Left forelimb (tissue), 1 donor: ENCODE measurements around the gene ZNF423.
A peak's percentile ranks its signal among the peaks of the same experiment; 100 is the strongest.

Experiments
- DNase-seq: peaks from one replicate; pipeline ENCODE4 v3.0.0-alpha.2; 2018; ENCODE audit warnings: low spot score

The ZNF423 gene

DNA sequence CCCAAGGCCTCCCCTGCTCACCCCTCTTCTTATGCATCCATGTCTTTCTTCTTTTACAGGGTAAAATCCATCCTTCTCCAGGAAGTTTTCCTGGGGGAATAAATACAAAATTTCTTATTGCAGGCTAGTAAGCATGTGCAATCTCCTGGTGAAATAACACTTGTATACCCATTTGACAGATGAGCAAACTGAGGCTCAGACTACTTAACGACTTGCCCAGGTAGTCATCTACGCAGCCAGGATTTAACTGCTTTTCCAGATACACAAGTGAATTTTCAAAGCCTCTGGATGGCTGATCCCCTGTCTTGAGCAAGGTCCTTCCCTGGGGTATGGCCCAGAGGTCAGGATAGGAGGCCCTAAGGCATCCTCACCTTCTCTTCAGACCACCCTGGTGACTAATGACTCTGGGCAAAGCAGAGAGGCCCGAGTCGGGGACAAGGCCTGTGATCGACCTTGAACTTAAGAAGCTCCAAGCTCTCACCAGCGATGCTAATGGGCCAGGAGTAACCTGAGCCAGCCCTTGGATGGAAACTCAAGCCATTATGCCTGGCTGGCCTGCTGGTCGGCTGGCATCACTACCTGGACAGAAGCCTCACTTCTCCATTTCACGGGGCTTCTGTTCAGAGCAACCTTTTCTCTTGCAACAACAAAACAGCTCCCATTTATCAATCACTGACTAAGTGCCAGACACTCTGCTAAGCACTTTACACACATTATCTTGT is 33.1 kb downstream of the ZNF423 start:
- DNase-seq = no peak

DNA sequence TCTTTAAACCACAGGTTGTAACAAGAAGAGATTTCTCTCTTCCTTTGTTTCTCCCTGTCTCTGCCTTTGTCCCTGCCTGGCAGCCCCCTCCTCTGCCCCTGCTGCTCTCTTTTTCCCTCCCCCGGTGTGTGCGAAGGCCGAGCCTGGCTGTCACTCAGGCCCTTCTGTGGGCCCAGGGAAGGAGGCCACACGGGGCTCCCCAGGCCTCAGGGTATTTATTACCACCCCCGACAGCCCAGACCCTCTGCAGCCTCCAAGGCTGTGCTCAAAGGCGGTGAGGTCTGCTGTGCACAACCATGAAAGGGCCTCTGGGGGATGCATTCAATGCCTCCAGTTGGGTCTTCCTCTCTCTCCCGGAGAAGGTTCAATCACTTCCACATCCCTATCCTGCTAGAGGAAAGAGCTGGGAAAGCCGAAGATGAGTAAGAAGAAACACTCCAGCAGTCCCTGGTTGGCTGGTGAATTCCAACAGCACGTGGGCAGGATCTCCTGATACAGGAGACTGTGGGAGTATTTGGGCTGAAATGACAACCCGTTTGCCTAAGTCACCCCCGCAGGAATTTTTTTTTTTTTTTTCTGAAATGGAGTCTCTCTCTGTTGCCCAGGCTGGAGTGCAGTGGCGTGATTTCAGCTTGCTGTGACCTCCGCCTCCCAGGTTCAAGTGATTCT is 34.2 kb downstream of the ZNF423 start:
- no peak for DNase-seq

DNA sequence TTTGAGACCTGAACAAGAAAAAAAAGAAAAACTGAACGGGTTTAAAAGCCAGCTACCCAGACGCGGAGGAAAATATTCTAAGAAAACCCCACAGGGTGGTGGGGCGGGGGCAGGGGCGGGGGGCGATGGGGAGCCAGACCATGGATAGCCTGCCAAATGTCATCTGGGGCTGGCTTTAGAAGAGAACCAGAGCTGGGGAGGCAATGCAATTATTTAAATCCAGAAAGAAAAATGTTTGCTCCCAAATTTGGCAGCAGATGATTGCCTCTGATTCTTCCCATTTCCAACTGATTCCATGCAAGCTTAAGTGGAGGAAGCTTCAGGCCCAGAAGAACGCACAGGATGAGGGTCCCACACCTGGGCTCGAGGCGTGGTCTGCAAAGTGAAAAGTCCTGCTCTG is 34.8 kb downstream of the ZNF423 start:
- no peak for DNase-seq

DNA sequence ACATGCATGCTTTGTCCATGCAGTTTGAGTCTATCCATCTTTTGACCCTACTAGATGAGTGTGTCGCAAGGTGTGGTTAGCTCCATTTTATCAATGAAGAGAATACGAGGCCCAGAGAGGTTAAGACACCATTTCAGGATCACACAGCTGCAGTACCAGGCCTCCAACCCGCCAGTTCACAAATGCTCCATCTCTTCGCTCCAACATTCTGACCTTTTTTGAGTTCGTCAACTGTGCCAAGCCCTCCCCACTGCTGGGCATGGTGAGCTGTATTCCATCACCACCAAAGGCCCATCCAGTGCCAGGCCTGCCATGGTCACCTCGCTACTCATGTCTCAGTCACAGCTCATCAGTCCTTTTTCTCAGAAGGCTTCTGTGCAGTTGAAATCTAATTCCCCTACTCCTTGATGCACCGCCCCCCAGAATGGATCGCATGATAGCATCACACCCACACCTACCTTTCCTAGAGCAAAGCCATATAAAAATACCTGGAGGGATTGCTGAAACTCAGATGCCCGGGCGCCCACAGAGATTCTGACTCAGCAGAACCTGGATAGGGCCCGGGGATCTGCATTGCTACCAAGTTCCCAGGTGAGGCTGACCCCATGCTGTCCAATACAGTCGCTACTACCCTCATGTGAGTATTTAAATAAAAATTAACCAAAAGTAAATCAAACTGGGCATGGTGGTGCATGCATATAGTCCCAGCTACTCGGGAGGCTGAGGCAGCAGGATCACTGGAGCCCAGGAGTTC is 38.0 kb downstream of the ZNF423 start:
- DNase-seq = no peak

DNA sequence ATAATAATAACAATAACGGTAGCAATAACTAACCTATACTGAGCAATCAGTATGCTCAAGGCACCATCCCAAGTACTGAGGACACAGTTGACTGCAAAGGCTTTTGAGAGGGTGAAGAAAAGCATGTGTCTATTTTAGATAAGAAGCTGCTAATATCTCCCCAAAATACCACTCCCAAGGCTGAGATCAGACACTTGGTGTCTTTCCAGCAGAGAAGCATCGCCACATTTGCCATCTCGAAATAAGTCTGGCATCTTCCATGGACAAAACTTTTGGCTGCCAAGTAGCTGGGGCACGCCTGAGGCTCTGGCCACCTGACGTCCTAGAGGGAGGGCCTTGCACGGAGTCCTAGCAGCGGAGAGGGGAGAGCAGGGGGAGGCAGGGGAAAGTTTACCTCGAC is 39.0 kb downstream of the ZNF423 start:
- DNase-seq = no peak

DNA sequence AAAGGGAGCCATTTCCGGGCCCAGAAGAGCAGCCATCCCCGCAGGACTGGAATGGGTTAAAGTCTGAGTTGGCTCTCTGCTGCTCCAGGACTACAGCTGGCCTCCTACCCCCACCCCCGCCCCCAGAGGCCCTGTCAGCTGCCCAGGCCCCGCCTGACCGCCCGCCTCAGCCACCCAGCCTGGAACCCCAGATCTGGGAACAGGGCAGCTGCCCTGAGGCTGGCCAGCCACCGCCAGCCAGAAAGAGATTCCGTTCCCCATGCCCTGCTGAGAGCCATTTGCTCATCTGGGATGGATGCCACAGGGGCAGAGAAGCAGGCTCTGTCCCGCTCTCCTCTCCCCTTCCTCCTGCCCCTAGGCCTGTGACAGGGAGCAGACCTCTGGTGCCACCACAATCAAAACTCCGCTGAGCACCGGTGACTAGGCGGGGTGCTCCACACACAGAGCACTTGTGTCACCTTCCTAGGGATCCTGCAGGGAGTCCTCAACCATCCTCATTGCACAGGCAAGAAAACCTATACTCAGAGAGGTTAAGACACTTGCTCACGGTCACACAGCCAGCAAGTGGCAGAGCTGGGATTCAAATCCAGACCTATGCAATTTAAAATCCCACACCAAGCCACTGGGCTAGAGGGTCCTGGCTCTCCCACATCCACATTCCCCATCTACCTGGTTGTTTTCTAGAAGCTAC is 44.1 kb downstream of the ZNF423 start:
- DNase-seq = peak; percentile 81

DNA sequence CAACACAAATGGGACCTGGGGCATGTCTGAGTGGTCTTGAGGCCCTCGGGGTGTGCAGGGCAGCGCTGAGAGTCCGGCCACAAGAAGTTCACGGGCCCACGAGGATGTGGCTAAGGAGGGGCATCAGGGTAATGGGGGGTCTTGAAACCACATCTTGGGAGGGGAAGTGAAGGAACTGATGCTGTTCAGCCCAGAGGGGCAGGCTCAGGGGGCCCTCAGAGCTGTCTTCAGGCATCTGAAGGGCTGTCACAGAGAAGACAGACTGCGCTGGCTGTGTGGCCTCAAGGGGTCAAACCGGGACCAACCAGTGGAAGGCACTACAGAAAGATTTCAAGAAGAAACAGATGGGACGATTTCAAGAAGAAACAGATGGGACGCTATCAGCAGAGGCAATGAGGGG is 45.1 kb downstream of the ZNF423 start:
- DNase-seq = no peak

DNA sequence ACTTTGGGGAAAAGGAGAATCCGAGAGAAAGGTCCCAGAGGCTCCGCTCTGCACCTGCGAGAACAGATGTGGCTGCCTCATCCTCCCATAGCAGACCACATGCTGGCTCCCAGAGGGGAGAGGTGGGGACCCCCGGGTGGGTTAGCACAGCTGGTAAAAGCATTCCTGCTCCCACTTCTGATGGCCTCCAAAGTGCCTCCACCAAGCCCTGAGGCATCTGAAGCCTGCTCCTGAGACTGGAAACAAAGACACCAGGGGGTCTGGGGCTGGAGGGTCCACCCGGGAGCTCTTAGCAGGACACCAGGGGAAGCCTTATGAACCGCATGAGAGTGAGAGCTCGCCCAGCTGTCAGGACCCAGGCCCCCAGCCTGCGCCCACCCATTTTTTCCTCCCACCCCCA is 46.4 kb downstream of the ZNF423 start:
- DNase-seq = no peak

DNA sequence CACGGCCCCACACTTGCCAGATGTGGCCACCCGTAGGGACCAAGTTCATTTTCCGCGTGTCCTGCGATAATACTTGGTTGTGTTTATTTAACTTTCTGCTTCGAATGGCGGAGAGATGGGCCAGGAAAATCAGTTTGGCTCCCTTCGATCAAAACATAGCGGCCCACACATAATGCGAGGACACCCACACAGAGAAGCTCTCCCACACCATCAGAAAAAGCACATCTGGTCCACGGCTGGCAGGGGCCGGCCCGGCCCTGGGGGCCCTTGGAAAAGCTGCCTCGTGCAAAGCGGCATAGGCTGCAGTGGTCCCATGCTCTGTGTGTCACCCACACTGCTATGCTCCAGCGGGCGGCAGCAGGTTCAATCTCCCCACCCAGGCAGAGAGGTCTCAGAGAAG is 46.9 kb downstream of the ZNF423 start:
- no peak for DNase-seq

DNA sequence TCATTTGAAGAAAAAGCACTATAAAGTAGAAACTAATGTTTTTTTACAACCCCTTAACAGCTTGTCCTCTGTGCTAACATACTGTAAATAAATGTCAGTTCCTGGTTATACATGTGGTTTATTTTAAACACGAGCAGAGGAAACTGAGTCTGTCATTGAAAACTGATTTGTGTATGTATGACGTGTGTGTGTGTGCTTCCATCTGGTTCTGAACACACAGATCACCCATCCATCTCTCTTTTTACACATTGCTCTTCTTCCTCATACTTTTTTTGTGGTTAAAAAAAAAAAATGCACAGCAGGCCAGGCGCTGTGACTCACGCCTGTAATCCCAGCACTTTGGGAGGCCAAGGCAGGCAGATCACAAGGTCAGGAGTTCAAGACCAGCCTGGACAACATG is 49.5 kb downstream of the ZNF423 start:
- DNase-seq = no peak

DNA sequence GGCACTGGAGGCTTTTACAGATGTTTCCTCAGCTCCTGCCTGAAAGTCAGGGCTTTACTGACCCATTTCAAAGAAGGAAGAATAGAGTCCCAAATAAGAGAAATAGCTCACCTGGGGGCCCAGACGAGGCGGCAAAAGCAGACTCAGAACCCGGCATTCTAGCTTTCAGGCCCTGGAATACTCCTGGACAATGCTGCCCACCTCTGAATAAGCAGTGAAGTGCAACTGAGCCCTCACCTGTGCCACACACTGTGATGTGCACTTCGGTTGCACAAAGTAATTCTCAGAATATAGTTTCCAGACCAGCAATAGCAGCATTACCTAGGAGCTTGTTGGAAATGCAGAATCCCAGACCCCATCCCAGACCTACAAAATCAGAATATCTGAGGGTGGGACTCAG is 54.6 kb downstream of the ZNF423 start:
- no peak for DNase-seq

DNA sequence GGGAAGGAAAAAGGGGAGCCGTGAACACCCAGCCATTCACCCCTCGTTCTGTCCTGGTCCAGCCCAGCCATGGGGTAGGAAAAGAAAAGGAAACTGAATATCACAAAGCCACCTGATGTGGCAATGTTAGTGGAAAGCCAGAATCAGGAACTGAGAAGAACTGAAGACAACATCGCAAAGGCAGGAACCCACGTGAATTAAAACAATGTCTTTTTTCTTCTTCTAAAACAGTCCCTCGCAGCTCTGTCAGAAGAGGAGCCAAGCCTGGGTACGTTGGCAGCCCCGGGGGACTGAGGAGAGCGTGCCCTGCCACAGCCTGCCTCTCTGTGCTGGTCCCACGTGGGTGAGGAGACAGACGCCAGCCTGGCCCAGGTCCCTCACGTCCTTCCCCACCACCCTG is 55.0 kb downstream of the ZNF423 start:
- no peak for DNase-seq

DNA sequence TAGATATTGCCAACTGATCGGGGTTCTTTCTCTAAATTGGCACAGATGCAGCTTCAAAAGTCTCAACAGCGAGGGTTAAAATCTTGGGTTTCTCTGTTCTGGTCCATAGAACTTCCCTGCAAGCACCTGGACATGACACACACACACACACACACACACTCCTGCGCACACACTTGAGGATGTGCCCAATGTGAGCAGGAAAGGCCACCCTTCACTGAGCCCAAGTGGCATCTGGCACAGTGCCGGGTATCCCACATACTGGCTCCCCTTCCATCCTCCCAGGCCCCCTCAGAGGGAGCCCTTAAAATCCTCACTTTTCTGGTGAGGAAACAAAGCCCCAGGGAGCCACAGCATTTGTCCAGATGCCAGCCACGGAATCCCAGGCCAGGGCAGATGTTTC is 55.5 kb downstream of the ZNF423 start:
- no peak for DNase-seq

DNA sequence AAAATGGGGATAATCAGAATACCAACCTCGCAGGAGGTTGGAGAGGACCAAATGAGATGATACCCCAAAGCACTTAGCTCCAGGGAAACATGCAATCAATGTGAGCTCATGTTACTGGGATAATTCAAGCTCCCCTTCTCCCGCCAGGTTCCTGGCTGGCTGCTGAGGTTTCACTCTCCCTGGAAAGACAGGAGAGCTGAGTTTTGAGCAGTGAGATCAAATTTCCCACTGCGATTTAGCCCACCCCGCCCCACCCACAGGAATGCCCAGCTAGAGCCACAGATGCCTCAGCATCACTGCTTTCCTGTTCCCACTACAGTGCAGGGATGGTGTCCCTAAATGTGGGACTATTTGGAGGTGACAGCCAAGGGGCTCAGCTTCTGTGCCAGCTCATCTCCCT is 56.7 kb downstream of the ZNF423 start:
- DNase-seq = no peak

DNA sequence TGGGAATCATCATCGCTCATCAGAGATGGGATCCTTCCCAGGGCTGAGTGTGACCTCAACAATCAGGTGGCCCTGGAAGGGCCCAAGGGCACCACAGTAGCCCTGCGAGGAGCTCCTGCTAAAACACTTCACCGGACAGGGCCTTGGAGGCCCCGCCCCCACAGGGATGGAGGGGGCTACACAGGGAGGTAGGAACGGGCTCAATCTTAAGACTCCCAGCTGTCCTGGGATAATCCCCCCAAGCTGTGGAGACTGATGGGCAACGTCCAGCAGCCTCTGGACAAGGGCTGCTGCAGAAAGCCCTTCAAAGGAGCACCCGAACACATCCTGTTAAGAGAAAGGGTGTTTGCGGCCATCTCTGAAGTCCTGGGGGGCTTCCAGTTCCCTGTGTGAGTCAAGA is 60.4 kb downstream of the ZNF423 start:
- DNase-seq = no peak

DNA sequence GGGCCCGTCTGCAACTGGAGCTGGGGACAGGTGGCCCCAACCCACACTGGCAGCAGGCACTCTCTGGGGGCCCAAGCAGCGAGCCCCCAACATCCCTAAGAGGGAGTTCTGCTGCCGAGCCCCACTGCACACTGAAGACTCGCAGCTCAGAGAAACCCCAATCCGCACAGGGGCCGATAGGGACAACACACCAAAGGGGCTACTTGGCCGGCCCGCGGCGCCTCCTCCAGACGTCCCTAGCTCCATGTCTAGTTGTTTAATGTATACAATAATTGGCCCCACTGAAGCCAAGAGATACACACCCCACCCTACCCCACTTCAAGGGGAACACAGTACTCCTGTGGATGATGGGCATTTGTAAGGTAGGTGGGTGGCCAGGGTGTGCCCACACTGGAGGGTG is 62.7 kb downstream of the ZNF423 start:
- no peak for DNase-seq

DNA sequence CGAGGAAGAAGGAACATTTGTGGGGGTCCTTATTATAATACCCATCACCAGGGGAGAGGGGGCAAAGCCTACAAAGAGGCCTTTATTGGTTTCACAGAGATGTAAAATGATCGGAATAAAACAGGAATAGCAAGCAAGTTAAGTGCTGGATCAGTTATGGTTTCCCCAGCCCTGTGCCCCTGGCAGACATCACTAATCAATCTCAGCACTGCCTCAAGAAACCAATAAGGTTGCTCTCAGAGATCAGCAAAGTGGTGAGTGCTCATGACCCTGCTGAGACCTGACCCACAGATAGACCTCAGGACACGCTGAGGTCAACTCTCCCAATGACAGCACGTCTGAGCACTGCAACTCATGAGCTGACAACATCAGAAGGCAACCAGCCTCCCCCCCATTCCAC is 66.3 kb downstream of the ZNF423 start:
- no peak for DNase-seq

DNA sequence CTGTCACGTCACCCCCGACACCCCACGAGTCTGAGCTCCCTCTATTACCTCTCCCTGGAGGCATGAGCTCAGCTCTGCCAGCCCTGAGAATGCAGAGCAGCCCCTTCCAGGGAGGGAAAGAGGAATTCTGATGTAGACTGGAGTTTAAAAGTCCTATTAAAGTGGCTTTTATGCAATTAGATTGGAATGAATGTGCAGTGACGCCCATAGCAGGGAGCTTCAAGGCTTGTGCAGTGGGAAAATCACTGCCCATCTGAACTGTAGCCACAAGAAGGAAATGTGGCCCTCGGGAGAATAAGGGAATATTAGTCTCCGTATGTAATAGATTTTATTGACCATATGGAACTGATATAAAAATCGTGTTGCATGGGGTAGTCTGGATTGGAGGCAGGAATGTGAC is 66.9 kb downstream of the ZNF423 start:
- no peak for DNase-seq

DNA sequence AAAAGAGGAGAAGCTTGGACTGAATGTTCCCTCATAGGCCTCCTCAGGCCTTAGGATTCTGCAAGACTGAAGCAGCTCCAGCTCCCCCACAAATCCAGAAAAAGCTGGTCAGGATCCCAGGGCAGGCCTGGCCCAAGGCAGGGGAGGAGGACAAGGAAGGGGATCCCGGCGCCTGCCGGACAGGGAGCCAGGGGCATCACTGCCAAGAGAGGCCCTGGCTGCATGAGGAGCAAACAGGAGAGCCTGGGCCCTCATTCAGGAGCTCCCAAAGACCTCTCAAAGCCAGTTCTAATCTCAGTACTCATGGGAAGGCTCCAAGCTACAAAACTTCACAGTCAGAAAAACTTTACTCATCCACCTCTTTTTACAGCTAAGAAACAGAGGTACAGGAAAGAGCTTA is 67.3 kb downstream of the ZNF423 start:
- DNase-seq = no peak

DNA sequence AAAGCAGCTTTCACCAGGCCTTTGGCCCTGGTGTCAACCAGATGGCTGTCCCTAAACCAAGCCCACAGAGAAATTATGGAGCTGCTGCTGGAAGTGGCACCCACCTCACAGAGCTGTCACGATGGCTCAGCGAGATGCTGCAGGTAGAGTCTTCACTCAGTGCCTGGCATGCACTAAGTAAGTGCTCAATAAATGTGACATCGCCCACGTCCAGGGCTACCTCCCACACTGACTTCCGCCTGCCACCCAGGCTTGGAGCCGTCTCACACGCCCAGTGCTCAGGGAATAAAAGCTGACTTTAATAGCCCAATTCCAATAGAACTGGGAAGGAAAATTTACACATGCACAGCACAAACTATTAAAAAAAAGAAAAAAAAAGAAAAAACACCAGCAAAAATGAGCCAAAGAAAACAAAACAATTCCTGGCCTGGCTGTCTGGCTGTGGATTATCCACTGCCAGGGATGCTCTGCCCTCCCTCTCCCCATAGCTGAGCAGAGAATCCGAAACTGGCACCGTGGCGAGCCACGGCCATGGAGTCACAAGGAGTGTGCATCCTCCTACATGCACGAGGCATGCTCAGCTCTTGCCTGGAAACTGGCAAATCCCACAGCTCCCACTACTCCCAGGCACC is 68.9 kb downstream of the ZNF423 start:
- no peak for DNase-seq

DNA sequence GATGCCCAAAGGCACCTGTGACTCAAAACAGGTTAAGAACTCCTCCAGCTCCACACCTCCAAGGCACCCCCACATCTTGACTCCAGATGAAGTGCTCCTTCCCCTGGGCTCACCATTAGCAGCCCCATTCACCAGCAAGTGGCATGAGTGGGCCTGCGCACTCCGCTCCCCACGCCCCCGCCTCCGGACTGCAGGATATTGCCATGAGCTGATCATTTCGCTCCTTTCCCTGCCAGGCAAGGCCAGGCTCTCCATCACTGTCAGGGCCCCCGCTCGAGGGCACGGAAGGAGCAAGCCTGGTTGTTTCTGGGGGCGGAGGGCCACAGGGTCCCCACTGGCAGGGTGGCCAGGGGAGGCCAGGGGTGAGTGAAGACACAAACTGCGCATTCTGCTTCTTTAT is 69.9 kb downstream of the ZNF423 start:
- DNase-seq = no peak

DNA sequence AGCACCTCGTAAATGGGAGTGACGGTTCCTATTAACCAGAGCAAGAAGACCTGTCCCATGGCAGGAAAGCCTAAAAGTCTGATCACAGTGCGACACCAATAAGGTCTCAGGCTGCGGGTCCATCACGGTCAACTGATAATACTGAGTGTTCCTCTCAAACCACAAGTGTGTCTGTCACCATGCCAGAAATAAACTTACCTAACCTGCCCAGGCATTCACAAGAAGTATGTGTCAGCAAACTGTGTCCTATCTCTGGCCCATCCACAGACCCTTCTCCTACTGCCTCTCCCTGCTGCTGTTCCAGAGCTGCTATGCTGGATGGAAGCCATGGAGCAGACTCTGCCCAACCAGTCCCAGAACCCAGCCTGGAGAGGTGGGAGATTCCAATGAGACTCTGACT is 73.5 kb downstream of the ZNF423 start:
- no peak for DNase-seq
